IMR-90 (cell line): ENCODE measurements around the gene DGKD. TPM values are rescaled to one million over a fixed set of nuclear protein-coding genes. Genes with fewer than 3 reads are reported as not detected.
A peak's percentile ranks its signal among the peaks of the same experiment; 100 is the strongest.

Experiments used
- ATAC-seq: fragments of 200-7000 bp; cut with Tn5 transposase; 2 replicates; pipeline ENCODE4 v1.9.1; 2020; ENCODE audit warnings: low read depth, mild to moderate bottlenecking, moderate library complexity
- BruUV-seq: library from RNA; stranded (reverse); fragments of 400-500 nt; replicated peaks from 2 replicates; lab custom pipeline; 2021; lab: Mats Ljungman, UMichigan
- CTCF ChIA-PET: fragments of 300-600 bp; formaldehyde crosslinking; extraction: SDS; loops from one replicate; lab custom pipeline; 2021; ENCODE audit warnings: antibody characterized with exemption; lab: Yijun Ruan, JAX
- POLR2A ChIA-PET: fragments of 300-600 bp; sonication (Branson Sonifier 250); formaldehyde crosslinking; loops from one replicate; lab custom pipeline; 2022; ENCODE audit warnings: antibody characterized with exemption; ENCODE audit not compliant: unreplicated experiment; lab: Charles Lee
- DNase-seq: peaks from one replicate; pipeline ENCODE4 v3.0.0; 2013
- H2AFZ ChIP-seq: replicated peaks from 2 replicates; pipeline ENCODE3; 2013; ENCODE audit warnings: low read length, mild to moderate bottlenecking; ENCODE audit not compliant: poor library complexity
- H2AK5ac ChIP-seq: 2 replicates; pipeline ENCODE4 v1.6.1; 2013; ENCODE audit warnings: low read depth, low read length, inconsistent platforms
- H2AK9ac ChIP-seq: replicated peaks from 2 replicates; pipeline ENCODE3; 2013; ENCODE audit warnings: mild to moderate bottlenecking, low read depth, low read length, moderate library complexity; ENCODE audit not compliant: poor library complexity
- H2BK120ac ChIP-seq: 2 replicates; pipeline ENCODE4 v1.6.1; 2013; ENCODE audit warnings: low read depth, low read length, inconsistent platforms
- H2BK15ac ChIP-seq: 3 replicates; pipeline ENCODE4 v1.6.1; 2013; ENCODE audit warnings: low read depth, low read length, inconsistent platforms
- H2BK20ac ChIP-seq: 2 replicates; pipeline ENCODE4 v1.6.1; 2013; ENCODE audit warnings: low read depth, mild to moderate bottlenecking, inconsistent platforms, low read length, moderate library complexity
- H2BK5ac ChIP-seq: 2 replicates; pipeline ENCODE4 v1.6.1; 2013; ENCODE audit warnings: mild to moderate bottlenecking, low read depth, low read length, inconsistent platforms; ENCODE audit not compliant: poor library complexity, severe bottlenecking
- H3K14ac ChIP-seq: replicated peaks from 2 replicates; pipeline ENCODE4 v1.6.1; 2013; ENCODE audit warnings: low read depth, low read length, inconsistent platforms
- H3K18ac ChIP-seq: 2 replicates; pipeline ENCODE4 v1.6.1; 2013; ENCODE audit warnings: low read depth, low read length, control low read depth
- H3K23ac ChIP-seq: 2 replicates; pipeline ENCODE4 v1.6.1; 2013; ENCODE audit warnings: low read depth, low read length, inconsistent platforms
- H3K27ac ChIP-seq: 2 replicates; pipeline ENCODE4 v1.5.1; 2013; ENCODE audit warnings: mild to moderate bottlenecking, control low read depth, low read length; ENCODE audit not compliant: insufficient read depth
- H3K27me3 ChIP-seq: 2 replicates; pipeline ENCODE4 v1.6.1; 2013; ENCODE audit warnings: low read length; ENCODE audit not compliant: control insufficient read depth, insufficient read depth
- H3K36me3 ChIP-seq: 2 replicates; pipeline ENCODE4 v1.6.1; 2013; ENCODE audit warnings: low read length, mixed read lengths; ENCODE audit not compliant: control insufficient read depth, insufficient read depth
- H3K4ac ChIP-seq: 2 replicates; pipeline ENCODE4 v1.6.1; 2013; ENCODE audit warnings: low read depth, low read length, inconsistent platforms
- H3K4me1 ChIP-seq: 2 replicates; pipeline ENCODE4 v1.6.1; 2013; ENCODE audit warnings: low read length, mixed read lengths; ENCODE audit not compliant: control insufficient read depth, insufficient read depth
- H3K4me2 ChIP-seq: 2 replicates; pipeline ENCODE4 v1.6.1; 2013; ENCODE audit warnings: low read depth, mild to moderate bottlenecking, control low read depth, low read length, moderate library complexity
- H3K4me3 ChIP-seq: 2 replicates; pipeline ENCODE4 v1.5.1; 2013; ENCODE audit warnings: low read depth, mild to moderate bottlenecking, control low read depth, low read length, moderate library complexity; ENCODE audit not compliant: insufficient read depth
- H3K56ac ChIP-seq: 2 replicates; pipeline ENCODE4 v1.6.1; 2013; ENCODE audit warnings: low read length, inconsistent platforms; ENCODE audit not compliant: insufficient read depth; ENCODE audit errors: extremely low read depth
- H3K79me1 ChIP-seq, 2 experiments: 2 replicates each; pipeline ENCODE4 v1.6.1; 2013; ENCODE audit warnings: low read length in 2 of 2, inconsistent platforms in 1 of 2, low read depth in 1 of 2
- H3K9ac ChIP-seq: 2 replicates; pipeline ENCODE4 v1.6.1; 2013; ENCODE audit warnings: low read depth, low read length, control low read depth
- H3K9me1 ChIP-seq: 2 replicates; pipeline ENCODE4 v1.6.1; 2013; ENCODE audit warnings: low read length, inconsistent platforms; ENCODE audit not compliant: insufficient read depth
- H3K9me3 ChIP-seq: 2 replicates; pipeline ENCODE4 v1.6.1; 2013; ENCODE audit warnings: low read length; ENCODE audit not compliant: control insufficient read depth, insufficient read depth
- H4K20me1 ChIP-seq: 2 replicates; pipeline ENCODE4 v1.6.1; 2013; ENCODE audit warnings: low read length, inconsistent platforms; ENCODE audit not compliant: insufficient read depth
- H4K5ac ChIP-seq: 2 replicates; pipeline ENCODE4 v1.6.1; 2013; ENCODE audit warnings: mild to moderate bottlenecking, low read depth, low read length, control low read depth
- H4K8ac ChIP-seq, 2 experiments: 2 replicates each; pipeline ENCODE4 v1.6.1; 2013; ENCODE audit warnings: low read depth in 2 of 2, low read length in 2 of 2, control low read depth in 1 of 2, inconsistent platforms in 1 of 2
- H4K91ac ChIP-seq: 2 replicates; pipeline ENCODE4 v1.6.1; 2013; ENCODE audit warnings: low read depth, low read length, inconsistent platforms; ENCODE audit not compliant: insufficient read depth
- ELK1 ChIP-seq: fragments of 150-350 bp; IDR thresholded peaks from 2 replicates; pipeline ENCODE4 v1.6.1; 2016; ENCODE audit warnings: low read depth, mild to moderate bottlenecking, low read length, moderate library complexity, borderline replicate concordance
- WGBS, 2 experiments: methylation state at CpG; one replicate each; pipeline versions ENCODE4 v1.1.5 to v1.1.7; 2013; ENCODE audit warnings: missing lambda C conversion rate in 2 of 2; ENCODE audit not compliant: insufficient read length in 1 of 2; ENCODE audit errors: extremely low coverage in 2 of 2; 5-methylcytosine and 5-hydroxymethylcytosine counted together
- dilution Hi-C: fragments of 300-500 bp; cut with HindIII; formaldehyde crosslinking; loops from one replicate; pipeline ENCODE4 v1.14.3; 2018; ENCODE audit warnings: low sequenced_read_pairs; ENCODE audit not compliant: unreplicated experiment
- in situ Hi-C: fragments of 300-500 bp; cut with MboI; formaldehyde crosslinking; loops from 3 replicates; pipeline ENCODE4 v1.14.3; 2019; ENCODE audit warnings: low sequenced_read_pairs, inconsistent platforms, mixed read lengths
- intact Hi-C: fragments of 100-400 bp; cut with micrococcal nuclease; formaldehyde crosslinking; loops from 2 replicates; pipeline ENCODE4 v1.10.0; 2022
- polyA plus RNA-seq, 3 experiments: library from polyadenylated mRNA; depleted of rRNA; stranded (reverse); fragments of >200 nt; gene quantifications; 2 replicates each; pipeline ENCODE4 v1.2.3, GENCODE V29; 2012; ENCODE audit warnings: low replicate concordance in 1 of 3
- total RNA-seq: library from RNA; depleted of rRNA; stranded (reverse); fragments of >200 nt; gene quantifications from 2 replicates; pipeline ENCODE4 v1.2.3, GENCODE V29; 2012

The DGKD gene
- total and polyA plus RNA-seq, 2 of the 4 experiments (the other 2 are of a cell fraction): 6.5 to 10.1 TPM

DNA sequence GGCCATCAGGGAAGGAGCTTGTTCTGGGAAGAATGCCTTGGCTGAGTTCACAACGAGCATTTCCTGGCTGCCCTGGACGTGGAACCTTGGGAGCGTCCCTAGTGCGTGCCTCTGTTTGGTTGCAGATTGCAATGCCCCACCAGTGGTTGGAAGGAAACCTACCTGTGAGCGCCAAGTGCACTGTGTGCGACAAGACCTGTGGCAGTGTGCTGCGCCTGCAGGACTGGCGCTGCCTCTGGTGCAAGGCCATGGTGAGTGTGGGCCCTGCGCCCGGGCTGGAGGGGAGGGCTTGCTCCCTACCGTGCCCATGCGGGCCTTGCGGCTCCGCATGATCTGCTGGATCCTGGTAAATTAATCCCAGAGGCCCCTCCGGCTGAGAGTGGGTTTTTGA is 81.9 kb downstream of the DGKD start:
- CTCF ChIA-PET: no interaction called here
- POLR2A ChIA-PET: no interaction called here
- in situ Hi-C loops: no loop called here

More for the DNA sequence above, 81.9 kb downstream of the DGKD start:
- intact Hi-C loops: no loop called here
- Histone ChIP-seq H3K14ac (no peak overlapping the region), H4K8ac (no peak overlapping the region), H2BK20ac (no peak overlapping the region), H3K9me3 (no peaks in the 10 kb centered on the region), H3K4ac (no peak overlapping the region), H3K27ac (no peak overlapping the region), H3K9me1 (peaks cover 5% of the 10 kb centered on the region; the same call in 1 of the 2 replicates), H2AK9ac (peak overlapping the region; percentile 85), H3K9ac (no peak overlapping the region), H2BK15ac (no peak overlapping the region), H4K5ac (no peak overlapping the region), H3K4me1 (no peaks in the 10 kb centered on the region), H3K79me1 (peaks cover 0 to 3% of the 10 kb centered on the region in 2 experiments; a peak in 1 of 4 replicates), H4K91ac (no peak overlapping the region), H3K23ac (no peak overlapping the region), H3K27me3 (no peaks in the 10 kb centered on the region), H3K36me3 (peaks cover 26% of the 10 kb centered on the region), H2AFZ (no peak overlapping the region), H2BK5ac (no peak overlapping the region), H3K4me3 (no peak overlapping the region), H4K20me1 (no peaks in the 10 kb centered on the region), H2BK120ac (no peak overlapping the region), H3K4me2 (no peak overlapping the region), H3K18ac (no peak overlapping the region), H3K56ac (no peak overlapping the region), H2AK5ac (no peak overlapping the region)
- dilution Hi-C loops: no loop called here
- no TSS peak for BruUV-seq
- TF ChIP-seq ELK1: no peak
- ATAC-seq (no peak), DNase-seq (no peak)
- whole genome bisulfite sequencing, 2 experiments: 100% methylated on average over 4 of the region's 15 CpGs; no CpG with 5 or more reads in 1 of the 2 experiments
